Rectal smooth muscle tissue (tissue), 1 donor: ENCODE measurements around the gene ALDOA.
"Not testable (repeated sequence)": the region's sequence is repeated elsewhere in the genome, so short reads cannot be mapped to it uniquely, and the experiment has no call there.

Experiments used
- H3K27ac ChIP-seq: one replicate; pipeline ENCODE4 v1.7.0; 2013; ENCODE audit warnings: low read depth, low read length, inconsistent platforms
- H3K27me3 ChIP-seq: one replicate; pipeline ENCODE4 v1.7.0; 2013; ENCODE audit warnings: low read length; ENCODE audit not compliant: control insufficient read depth, insufficient read depth
- H3K36me3 ChIP-seq: one replicate; pipeline ENCODE4 v1.7.0; 2013; ENCODE audit warnings: low read length; ENCODE audit not compliant: control insufficient read depth, insufficient read depth
- H3K4me1 ChIP-seq: one replicate; pipeline ENCODE4 v1.7.0; 2013; ENCODE audit warnings: low read length; ENCODE audit not compliant: control insufficient read depth, insufficient read depth
- H3K4me3 ChIP-seq: one replicate; pipeline ENCODE4 v1.7.0; 2013; ENCODE audit warnings: low read length
- H3K9ac ChIP-seq: one replicate; pipeline ENCODE4 v1.7.0; 2013; ENCODE audit warnings: low read length

Gene ALDOA

GRCh38 chr16:30028438-30029076 lies 37.0 kb upstream of the ALDOA start:
- Histone ChIP-seq H3K27me3 (peaks cover 21% of the 10 kb centered on the region), H3K9ac (no peak overlapping the region), H3K27ac (no peak overlapping the region), H3K4me1 (no peaks in the 10 kb centered on the region), H3K36me3 (no peaks in the 10 kb centered on the region), H3K4me3 (no peak overlapping the region)

- H3K4me1 ChIP-seq: no peaks in the 10 kb centered on the region
- no peaks in the 10 kb centered on the region for H3K36me3 ChIP-seq
- no peak overlapping the region for H3K9ac ChIP-seq
- H3K27ac ChIP-seq: no peak overlapping the region
- H3K4me3 ChIP-seq: no peak overlapping the region
- peaks cover 21% of the 10 kb centered on the region for H3K27me3 ChIP-seq
These were observed 35.4 kb upstream of the ALDOA start for GRCh38 chr16:30030011-30030685.

GRCh38 chr16:30030841-30031413 lies 34.6 kb upstream of the ALDOA start, which contains the start of gene TLCD3B:
Gene TLCD3B, minus strand, starts transcription at chr16:30031271. Its CDS starts 744 bp downstream, at chr16:30030527.
- Histone ChIP-seq H3K27ac (no peak within 1 kb of the TSS), H3K4me3 (no peak within 1 kb of the TSS), H3K4me1 (no peaks in the 10 kb centered on the region), H3K36me3 (no peaks in the 10 kb centered on the region), H3K27me3 (peaks cover 21% of the 10 kb centered on the region), H3K9ac (no peak within 1 kb of the TSS)

GRCh38 chr16:30031477-30031918 lies 34.1 kb upstream of the ALDOA start:
- H3K27ac ChIP-seq: no peak overlapping the region
- no peak overlapping the region for H3K4me3 ChIP-seq
- H3K27me3 ChIP-seq: peaks cover 18% of the 10 kb centered on the region
- H3K4me1 ChIP-seq: no peaks in the 10 kb centered on the region
- no peaks in the 10 kb centered on the region for H3K36me3 ChIP-seq
- H3K9ac ChIP-seq: no peak overlapping the region

- peaks cover 18% of the 10 kb centered on the region for H3K27me3 ChIP-seq
- no peak overlapping the region for H3K9ac ChIP-seq
- no peak overlapping the region for H3K4me3 ChIP-seq
- no peaks in the 10 kb centered on the region for H3K4me1 ChIP-seq
- no peak overlapping the region for H3K27ac ChIP-seq
- H3K36me3 ChIP-seq: no peaks in the 10 kb centered on the region
These were observed 33.3 kb upstream of the ALDOA start for GRCh38 chr16:30032083-30032819.

GRCh38 chr16:30033270-30033669 lies 32.3 kb upstream of the ALDOA start:
- Histone ChIP-seq H3K9ac (no peak overlapping the region), H3K4me1 (no peaks in the 10 kb centered on the region), H3K36me3 (no peaks in the 10 kb centered on the region), H3K27me3 (peaks cover 16% of the 10 kb centered on the region), H3K27ac (no peak overlapping the region), H3K4me3 (no peak overlapping the region)

GRCh38 chr16:30040221-30040620 lies 25.3 kb upstream of the ALDOA start:
- Histone ChIP-seq H3K4me3 (no peak overlapping the region), H3K4me1 (no peaks in the 10 kb centered on the region), H3K27ac (no peak overlapping the region), H3K27me3 (no peaks in the 10 kb centered on the region), H3K36me3 (no peaks in the 10 kb centered on the region), H3K9ac (no peak overlapping the region)

GRCh38 chr16:30040690-30041089 lies 24.9 kb upstream of the ALDOA start:
- H3K27me3 ChIP-seq, H3K36me3 ChIP-seq, H3K4me3 ChIP-seq, H3K27ac ChIP-seq, H3K4me1 ChIP-seq, H3K9ac ChIP-seq: not testable (repeated sequence)

- Histone ChIP-seq H3K27me3 (no peaks in the 10 kb centered on the region), H3K36me3 (no peaks in the 10 kb centered on the region), H3K4me3 (no peak overlapping the region), H3K4me1 (no peaks in the 10 kb centered on the region), H3K9ac (no peak overlapping the region), H3K27ac (no peak overlapping the region)
These were observed 23.7 kb upstream of the ALDOA start for GRCh38 chr16:30041841-30042240.

- no peak overlapping the region for H3K27ac ChIP-seq
- H3K9ac ChIP-seq: no peak overlapping the region
- no peaks in the 10 kb centered on the region for H3K27me3 ChIP-seq
- H3K4me1 ChIP-seq: no peaks in the 10 kb centered on the region
- H3K36me3 ChIP-seq: no peaks in the 10 kb centered on the region
- no peak overlapping the region for H3K4me3 ChIP-seq
These were observed 19.4 kb upstream of the ALDOA start for GRCh38 chr16:30046178-30046577.

GRCh38 chr16:30046588-30046987 lies 19.0 kb upstream of the ALDOA start:
- Histone ChIP-seq H3K9ac (no peak overlapping the region), H3K27me3 (no peaks in the 10 kb centered on the region), H3K4me1 (no peaks in the 10 kb centered on the region), H3K27ac (no peak overlapping the region), H3K36me3 (no peaks in the 10 kb centered on the region), H3K4me3 (no peak overlapping the region)

GRCh38 chr16:30049871-30050270 lies 15.7 kb upstream of the ALDOA start:
- no peak overlapping the region for H3K9ac ChIP-seq
- H3K27ac ChIP-seq: no peak overlapping the region
- H3K27me3 ChIP-seq: no peaks in the 10 kb centered on the region
- peaks cover 2% of the 10 kb centered on the region for H3K4me1 ChIP-seq
- H3K36me3 ChIP-seq: no peaks in the 10 kb centered on the region
- H3K4me3 ChIP-seq: no peak overlapping the region
